Measurements from ENCODE around the gene AMZ1.
"Not testable (repeated sequence)": the region's sequence is repeated elsewhere in the genome, so short reads cannot be mapped to it uniquely, and the experiment has no call there.

The AMZ1 gene

DNA sequence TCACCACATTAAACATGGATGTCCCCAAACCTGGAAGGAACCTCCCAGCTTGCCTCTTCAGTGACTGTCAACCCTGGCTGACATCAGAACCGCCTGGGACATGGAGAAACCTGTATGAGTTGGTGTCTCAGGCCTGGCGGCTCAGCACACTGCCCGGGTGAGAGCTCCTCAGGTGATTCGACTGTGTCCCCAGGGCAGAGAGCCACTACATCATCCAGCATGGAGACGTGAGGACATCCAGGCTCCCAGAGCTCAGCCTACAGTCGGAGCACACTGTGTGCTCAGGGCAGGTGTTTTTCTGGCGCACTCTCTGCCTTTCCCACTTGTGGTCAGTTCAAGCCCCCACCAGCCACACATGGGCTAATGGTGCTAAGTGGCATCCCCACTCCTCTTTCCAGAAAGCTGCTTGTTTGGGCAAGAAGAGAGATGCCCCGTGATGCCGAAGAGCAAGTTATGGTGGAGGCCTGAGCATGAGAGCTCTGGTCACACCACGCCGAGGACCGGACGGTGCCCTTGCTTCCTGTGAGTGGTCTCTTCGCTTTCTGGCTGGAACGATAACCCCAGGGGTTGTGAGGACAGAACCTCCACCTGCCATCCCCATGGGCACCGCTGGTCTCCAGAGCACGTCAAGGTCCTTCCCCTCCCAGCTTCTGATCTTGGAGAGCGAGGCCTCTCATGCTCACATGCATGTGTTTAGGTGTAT lies 38.5 kb downstream of the AMZ1 start:
- Histone ChIP-seq H3K9me3 (ENCODE audit: control insufficient read depth, low read length) (no peaks in the 10 kb centered on the region), H3K4me3 (ENCODE audit: insufficient read depth, low read depth, low read length) (no peak overlapping the region), H3K27me3 (ENCODE audit: control insufficient read depth, insufficient read depth, low read length, poor library complexity, severe bottlenecking) (no peaks in the 10 kb centered on the region), H3K36me3 (ENCODE audit: control insufficient read depth, insufficient read depth, low read length) (peaks cover 4% of the 10 kb centered on the region), H3K4me1 (ENCODE audit: control insufficient read depth, insufficient read depth, low read length) (peaks cover 5% of the 10 kb centered on the region), H3K27ac (ENCODE audit: insufficient read depth, low read depth, low read length, poor library complexity, severe bottlenecking) (no peak overlapping the region)
- 89 to 90% methylated on average over 17 to 18 of the region's 18 CpGs for WGBS, 2 experiments

DNA sequence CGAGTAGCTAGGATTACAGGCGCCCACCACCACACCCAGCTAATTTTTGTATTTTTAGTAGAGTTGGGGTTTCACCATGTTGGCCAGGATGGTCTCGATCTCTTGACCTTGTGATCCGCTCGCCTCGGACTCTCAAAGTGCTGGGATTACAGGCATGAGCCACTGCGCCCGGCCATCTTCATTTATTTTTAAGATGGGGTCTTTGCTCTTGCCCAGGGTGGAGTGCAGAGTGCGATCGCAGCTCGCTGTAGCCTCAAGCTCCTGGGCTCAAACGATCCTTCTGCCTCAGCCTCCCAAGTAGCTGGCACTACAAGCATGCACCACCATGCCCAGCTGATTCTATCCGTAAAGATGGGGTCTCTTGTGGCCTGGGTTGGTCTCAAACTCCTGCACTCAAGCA lies 39.2 kb downstream of the AMZ1 start:
- not testable (repeated sequence) for H3K4me3 ChIP-seq (ENCODE audit: insufficient read depth, low read depth, low read length); H3K36me3 ChIP-seq (ENCODE audit: control insufficient read depth, insufficient read depth, low read length)

DNA sequence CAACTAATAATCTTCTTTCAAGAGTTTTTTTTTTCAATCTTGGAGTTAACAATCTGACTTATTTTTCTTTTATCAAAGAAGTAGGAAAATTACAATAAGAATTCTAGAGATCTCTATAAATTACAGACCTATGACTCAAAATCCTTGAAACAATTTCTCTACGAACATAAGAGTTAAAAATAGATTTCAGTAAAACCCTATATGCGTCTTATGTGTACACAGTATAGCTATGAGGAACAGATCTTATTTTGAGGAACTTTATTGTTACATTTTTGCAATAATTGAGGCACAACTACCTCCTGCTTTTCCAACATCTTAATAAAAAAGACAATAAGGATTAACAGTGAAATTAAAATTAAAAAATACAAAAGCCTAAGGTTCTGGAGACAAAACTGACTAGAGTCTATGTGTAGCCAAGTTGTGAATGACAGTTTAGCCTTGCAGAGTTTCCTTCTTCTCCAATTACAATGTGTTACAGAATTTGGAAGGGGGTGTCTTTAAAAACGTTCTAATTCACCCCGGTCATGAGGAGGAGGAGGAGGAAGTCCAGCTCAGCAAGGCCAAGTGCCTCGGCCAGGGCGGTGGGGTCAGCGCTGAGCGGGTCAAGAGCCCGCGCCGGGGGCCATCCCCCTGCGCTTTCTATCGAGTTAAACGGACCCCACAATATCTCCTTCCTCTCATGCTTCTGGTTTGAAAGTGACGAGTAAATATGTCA lies 40.5 kb downstream of the AMZ1 start:
- H3K4me3 ChIP-seq (ENCODE audit: insufficient read depth, low read depth, low read length): no peak overlapping the region
- peaks cover 5% of the 10 kb centered on the region for H3K4me1 ChIP-seq (ENCODE audit: control insufficient read depth, insufficient read depth, low read length)
- WGBS, 2 experiments: 88 to 91% methylated on average over 13 to 15 of the region's 15 CpGs
- H3K36me3 ChIP-seq (ENCODE audit: control insufficient read depth, insufficient read depth, low read length): peaks cover 4% of the 10 kb centered on the region
- H3K27ac ChIP-seq (ENCODE audit: insufficient read depth, low read depth, low read length, poor library complexity, severe bottlenecking): no peak overlapping the region
- no peaks in the 10 kb centered on the region for H3K9me3 ChIP-seq (ENCODE audit: control insufficient read depth, low read length)
- no peaks in the 10 kb centered on the region for H3K27me3 ChIP-seq (ENCODE audit: control insufficient read depth, insufficient read depth, low read length, poor library complexity, severe bottlenecking)

More for the DNA sequence above, 39.2 kb downstream of the AMZ1 start:
- not testable (repeated sequence) for H3K27me3 ChIP-seq (ENCODE audit: control insufficient read depth, insufficient read depth, low read length, poor library complexity, severe bottlenecking); H3K4me1 ChIP-seq (ENCODE audit: control insufficient read depth, insufficient read depth, low read length); H3K27ac ChIP-seq (ENCODE audit: insufficient read depth, low read depth, low read length, poor library complexity, severe bottlenecking); H3K9me3 ChIP-seq (ENCODE audit: control insufficient read depth, low read length)
- WGBS, 2 experiments: 81 to 82% methylated on average over 13 of the region's 13 CpGs

DNA sequence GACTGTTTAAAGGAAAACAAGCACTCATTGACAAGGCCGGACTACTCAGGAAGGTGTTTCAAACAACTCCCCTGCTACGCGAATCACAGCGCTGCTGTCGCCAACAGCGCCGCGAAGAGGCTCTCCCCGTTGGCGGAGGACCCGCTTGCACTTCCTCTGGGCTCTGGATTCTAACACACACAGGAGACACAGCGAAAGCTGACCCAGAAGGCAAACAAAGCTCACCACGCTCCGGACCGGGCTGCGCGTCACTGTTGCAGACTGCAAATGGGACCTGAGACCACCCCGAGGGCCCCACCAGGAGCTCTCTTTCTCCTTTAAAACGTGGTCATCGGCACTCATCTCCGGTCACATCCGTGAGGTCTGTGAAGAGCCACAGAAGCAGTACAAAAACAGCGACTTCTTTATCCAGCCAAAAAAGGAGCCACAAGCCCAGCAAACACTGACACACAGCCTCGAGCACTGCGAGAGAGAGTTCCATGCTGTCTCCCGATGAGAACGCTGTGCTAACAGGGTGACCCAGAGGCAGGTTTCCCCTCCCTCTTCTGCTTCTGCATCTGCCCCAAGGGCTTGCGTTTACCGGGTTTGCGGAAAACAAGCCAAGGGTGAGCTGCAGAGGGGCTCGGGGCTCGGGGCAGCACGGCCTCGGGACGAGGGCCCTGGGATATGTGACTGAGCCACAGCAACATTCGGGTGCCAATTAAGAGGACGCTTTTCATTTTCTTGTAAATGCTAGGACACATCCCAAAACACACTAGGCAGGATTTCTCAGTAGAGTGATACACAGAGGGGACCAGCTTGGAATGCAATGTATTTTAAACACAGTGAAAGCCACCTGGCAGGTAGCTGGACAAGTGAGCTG lies 41.3 kb downstream of the AMZ1 start:
- Histone ChIP-seq H3K9me3 (ENCODE audit: control insufficient read depth, low read length) (no peaks in the 10 kb centered on the region), H3K4me3 (ENCODE audit: insufficient read depth, low read depth, low read length) (no peak overlapping the region), H3K27ac (ENCODE audit: insufficient read depth, low read depth, low read length, poor library complexity, severe bottlenecking) (no peak overlapping the region), H3K4me1 (ENCODE audit: control insufficient read depth, insufficient read depth, low read length) (peaks cover 5% of the 10 kb centered on the region), H3K36me3 (ENCODE audit: control insufficient read depth, insufficient read depth, low read length) (peaks cover 4% of the 10 kb centered on the region), H3K27me3 (ENCODE audit: control insufficient read depth, insufficient read depth, low read length, poor library complexity, severe bottlenecking) (no peaks in the 10 kb centered on the region)
- WGBS, 2 experiments: 91% methylated on average over 37 of the region's 37 CpGs

DNA sequence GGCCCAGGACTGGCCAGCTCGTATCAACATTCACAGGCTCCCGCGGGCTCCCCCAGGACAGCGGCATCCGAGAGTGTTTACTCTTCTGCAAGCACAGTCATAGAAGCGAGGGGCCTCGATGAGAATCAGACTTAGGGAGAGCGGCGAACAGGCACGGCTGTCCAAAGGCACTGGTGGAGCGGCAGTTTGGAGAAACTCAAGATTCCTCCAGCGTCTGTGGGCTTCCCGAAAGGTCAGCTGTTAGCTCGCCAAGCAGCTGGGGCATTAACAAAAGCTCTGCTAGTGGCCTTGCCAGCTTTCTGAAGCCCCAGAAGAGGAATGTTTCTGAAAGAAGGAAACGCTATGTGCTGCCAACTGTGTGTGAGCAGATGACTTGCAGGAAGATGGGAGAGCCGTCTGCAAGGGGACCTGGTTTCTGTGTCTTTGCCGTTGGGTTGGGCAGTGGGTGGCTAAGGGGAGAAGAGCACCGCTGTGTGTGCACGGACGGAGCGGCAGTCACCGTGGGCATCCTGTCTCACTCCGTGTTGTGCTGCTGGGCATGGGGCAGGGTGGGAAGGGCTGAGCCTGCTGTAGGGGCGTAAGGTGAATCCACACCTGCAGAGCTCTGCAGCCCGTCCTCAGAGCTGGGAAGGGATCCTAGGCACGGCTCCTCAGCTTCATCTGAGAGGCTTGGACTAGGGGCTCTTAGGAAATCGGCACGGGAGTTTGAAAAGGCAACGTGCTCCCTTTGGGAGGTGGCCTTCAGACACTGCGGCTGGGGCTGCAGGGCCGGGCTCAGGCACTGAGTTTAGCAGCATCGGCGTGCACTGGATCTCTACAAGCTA lies 42.1 kb downstream of the AMZ1 start:
- Histone ChIP-seq H3K27me3 (ENCODE audit: control insufficient read depth, insufficient read depth, low read length, poor library complexity, severe bottlenecking) (no peaks in the 10 kb centered on the region), H3K4me3 (ENCODE audit: insufficient read depth, low read depth, low read length) (no peak overlapping the region), H3K36me3 (ENCODE audit: control insufficient read depth, insufficient read depth, low read length) (peaks cover 4% of the 10 kb centered on the region), H3K27ac (ENCODE audit: insufficient read depth, low read depth, low read length, poor library complexity, severe bottlenecking) (no peak overlapping the region), H3K4me1 (ENCODE audit: control insufficient read depth, insufficient read depth, low read length) (peaks cover 5% of the 10 kb centered on the region), H3K9me3 (ENCODE audit: control insufficient read depth, low read length) (no peaks in the 10 kb centered on the region)
- WGBS, 2 experiments: 92 to 93% methylated on average over 33 of the region's 33 CpGs

DNA sequence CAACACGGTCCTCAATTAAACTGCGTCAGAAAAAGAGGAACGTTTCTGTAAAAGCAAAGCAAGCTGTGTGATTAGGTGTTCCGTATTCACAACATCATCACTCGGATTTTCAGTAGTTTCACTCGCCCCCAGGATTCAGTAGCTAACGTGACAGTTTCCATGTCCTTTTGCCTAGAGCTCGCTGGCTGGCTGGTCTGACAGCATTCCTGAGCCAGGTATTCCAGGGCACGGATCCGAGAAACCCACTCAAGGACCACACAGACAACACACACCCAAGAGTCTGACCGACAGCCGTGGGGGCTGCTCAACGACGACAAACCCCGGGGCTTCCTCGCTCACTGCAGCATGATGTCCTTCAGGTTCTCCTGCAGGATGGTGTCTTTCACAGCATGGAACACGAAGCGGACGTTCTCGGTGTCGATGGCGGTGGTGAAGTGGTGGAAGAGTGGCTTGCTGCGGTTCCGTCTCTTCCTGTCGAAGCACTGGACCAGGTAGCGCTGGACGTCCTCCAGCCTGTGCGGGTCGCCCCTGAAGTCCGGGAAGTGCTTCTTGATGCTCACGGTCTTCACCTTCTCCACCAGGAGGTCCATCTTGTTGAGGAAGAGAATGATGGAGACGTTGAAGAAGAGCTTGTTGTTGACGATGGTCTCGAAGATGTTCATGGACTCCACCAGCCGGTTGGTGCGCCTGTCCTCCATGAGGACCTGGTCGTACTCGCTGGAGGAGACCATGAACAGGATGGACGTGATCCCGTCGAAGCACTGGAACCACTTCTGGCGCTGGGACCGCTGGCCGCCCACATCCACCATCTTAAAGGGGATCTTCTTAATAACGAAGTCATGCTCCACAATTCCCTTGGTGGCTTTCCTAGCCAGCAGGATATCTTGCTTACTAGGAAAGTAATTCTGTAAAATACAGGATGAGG lies 43.1 kb downstream of the AMZ1 start:
- Histone ChIP-seq H3K27me3 (ENCODE audit: control insufficient read depth, insufficient read depth, low read length, poor library complexity, severe bottlenecking) (no peaks in the 10 kb centered on the region), H3K4me3 (ENCODE audit: insufficient read depth, low read depth, low read length) (no peak overlapping the region), H3K27ac (ENCODE audit: insufficient read depth, low read depth, low read length, poor library complexity, severe bottlenecking) (no peak overlapping the region), H3K36me3 (ENCODE audit: control insufficient read depth, insufficient read depth, low read length) (peaks cover 4% of the 10 kb centered on the region), H3K9me3 (ENCODE audit: control insufficient read depth, low read length) (no peaks in the 10 kb centered on the region), H3K4me1 (ENCODE audit: control insufficient read depth, insufficient read depth, low read length) (peaks cover 5% of the 10 kb centered on the region)
- 96 to 97% methylated on average over 45 of the region's 45 CpGs for WGBS, 2 experiments

DNA sequence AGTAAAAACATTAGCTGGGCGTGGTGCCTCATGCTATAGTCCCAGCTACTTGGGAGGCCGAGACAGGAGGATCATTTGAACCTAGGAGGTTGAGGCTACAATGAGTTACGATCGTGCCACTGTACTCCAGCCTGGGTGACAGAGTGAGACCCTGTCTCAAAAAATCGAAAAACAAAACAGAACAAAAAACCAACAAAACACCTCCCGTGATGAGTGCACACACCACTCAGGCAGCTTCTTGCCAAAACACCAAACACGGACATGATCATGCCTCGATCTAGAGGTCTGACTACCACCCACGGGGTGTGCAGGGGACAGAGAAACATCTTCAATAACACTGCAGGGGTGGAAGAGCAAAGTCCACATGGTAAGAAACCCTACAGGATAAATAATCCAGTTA lies 44.4 kb downstream of the AMZ1 start:
- 94 to 96% methylated on average over 9 of the region's 9 CpGs for WGBS, 2 experiments

DNA sequence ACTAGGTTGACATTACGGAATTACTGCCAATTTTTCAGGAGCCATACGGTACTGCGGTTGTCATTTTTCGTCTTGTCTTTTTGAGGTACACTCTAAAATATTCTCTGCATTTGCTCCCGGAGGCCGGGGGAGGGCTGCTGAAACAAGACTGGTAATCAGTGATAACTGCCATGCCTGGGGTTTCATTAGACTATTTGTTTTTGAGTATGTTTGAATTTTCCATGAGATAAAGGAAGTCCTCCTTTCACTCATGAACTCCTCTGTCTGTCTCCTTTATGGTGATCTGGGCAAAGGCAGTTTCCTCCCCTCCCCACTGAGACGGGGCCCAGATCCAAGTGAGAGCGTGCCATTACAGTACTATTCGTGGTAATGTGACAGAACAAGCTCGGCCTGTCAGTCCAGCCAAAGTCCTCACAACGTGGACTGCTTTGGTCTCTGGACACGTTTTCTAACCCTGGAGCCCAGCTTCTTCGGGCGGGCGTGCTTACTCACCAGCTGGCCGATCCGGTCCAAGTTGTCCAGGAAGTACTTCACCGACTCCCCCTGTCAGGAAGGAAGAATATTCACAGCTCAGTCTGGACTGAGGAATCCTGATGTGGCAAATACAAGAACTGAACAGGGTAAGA lies 45.1 kb downstream of the AMZ1 start:
- Histone ChIP-seq H3K36me3 (ENCODE audit: control insufficient read depth, insufficient read depth, low read length) (peaks cover 4% of the 10 kb centered on the region), H3K27me3 (ENCODE audit: control insufficient read depth, insufficient read depth, low read length, poor library complexity, severe bottlenecking) (no peaks in the 10 kb centered on the region), H3K9me3 (ENCODE audit: control insufficient read depth, low read length) (no peaks in the 10 kb centered on the region), H3K4me3 (ENCODE audit: insufficient read depth, low read depth, low read length) (no peak overlapping the region), H3K4me1 (ENCODE audit: control insufficient read depth, insufficient read depth, low read length) (peaks cover 5% of the 10 kb centered on the region), H3K27ac (ENCODE audit: insufficient read depth, low read depth, low read length, poor library complexity, severe bottlenecking) (no peak overlapping the region)
- WGBS, 2 experiments: 96% methylated on average over 18 of the region's 18 CpGs

More for the DNA sequence above, 44.4 kb downstream of the AMZ1 start:
- Histone ChIP-seq H3K27ac (ENCODE audit: insufficient read depth, low read depth, low read length, poor library complexity, severe bottlenecking) (no peak overlapping the region), H3K4me3 (ENCODE audit: insufficient read depth, low read depth, low read length) (no peak overlapping the region), H3K36me3 (ENCODE audit: control insufficient read depth, insufficient read depth, low read length) (peaks cover 4% of the 10 kb centered on the region), H3K4me1 (ENCODE audit: control insufficient read depth, insufficient read depth, low read length) (peaks cover 5% of the 10 kb centered on the region), H3K27me3 (ENCODE audit: control insufficient read depth, insufficient read depth, low read length, poor library complexity, severe bottlenecking) (no peaks in the 10 kb centered on the region), H3K9me3 (ENCODE audit: control insufficient read depth, low read length) (no peaks in the 10 kb centered on the region)

All from ectodermal cell (in vitro differentiated cells).